ENCODE data around the gene SLC17A5.
"Not testable (repeated sequence)": the region's sequence is repeated elsewhere in the genome, so short reads cannot be mapped to it uniquely, and the experiment has no call there.

SLC17A5 gene

GRCh38 chr6:73665686-73666319 is 12.0 kb upstream of the SLC17A5 start:
- no peak for DNase-seq

- DNase-seq, result no peak
These were observed 10.9 kb upstream of the SLC17A5 start for GRCh38 chr6:73664701-73665100.

GRCh38 chr6:73657201-73657600 is 3.4 kb upstream of the SLC17A5 start:
- no peak for DNase-seq

- DNase-seq, result no peak
These were observed 2.8 kb upstream of the SLC17A5 start for GRCh38 chr6:73656531-73657145.

GRCh38 chr6:73655341-73655917 is 1.6 kb upstream of the SLC17A5 start:
- no peak for DNase-seq

GRCh38 chr6:73652637-73653570 is 888 bp downstream of the SLC17A5 start:
- peak; percentile 87 for DNase-seq

- DNase-seq, result no peak
These were observed 4.0 kb downstream of the SLC17A5 start for GRCh38 chr6:73649783-73650182.

GRCh38 chr6:73648166-73648565 is 5.6 kb downstream of the SLC17A5 start:
- no peak for DNase-seq

GRCh38 chr6:73644941-73645591 is 8.7 kb downstream of the SLC17A5 start:
- no peak for DNase-seq

- no peak for DNase-seq
These were observed 9.8 kb downstream of the SLC17A5 start for GRCh38 chr6:73644030-73644429.

- no peak for DNase-seq
These were observed 11.3 kb downstream of the SLC17A5 start for GRCh38 chr6:73642530-73642929.

GRCh38 chr6:73640179-73640750 is 13.5 kb downstream of the SLC17A5 start:
- no peak for DNase-seq

GRCh38 chr6:73639040-73639439 is 14.8 kb downstream of the SLC17A5 start:
- no peak for DNase-seq

GRCh38 chr6:73637404-73637803 is 16.4 kb downstream of the SLC17A5 start:
- no peak for DNase-seq

GRCh38 chr6:73636048-73636447 is 17.7 kb downstream of the SLC17A5 start:
- no peak for DNase-seq

GRCh38 chr6:73632346-73632745 is 21.4 kb downstream of the SLC17A5 start:
- DNase-seq, result no peak

- no peak for DNase-seq
These were observed 21.9 kb downstream of the SLC17A5 start for GRCh38 chr6:73631849-73632248.

- DNase-seq, result no peak
These were observed 23.4 kb downstream of the SLC17A5 start for GRCh38 chr6:73630401-73630800.

GRCh38 chr6:73624896-73625295 is 28.9 kb downstream of the SLC17A5 start:
- DNase-seq, result no peak

- DNase-seq, result not testable (repeated sequence)
These were observed 30.3 kb downstream of the SLC17A5 start for GRCh38 chr6:73623480-73623879.

GRCh38 chr6:73618082-73618481 is 35.7 kb downstream of the SLC17A5 start:
- not testable (repeated sequence) for DNase-seq

- no peak for DNase-seq
These were observed 39.0 kb downstream of the SLC17A5 start for GRCh38 chr6:73614802-73615201.

All from activated effector memory CD4-positive, alpha-beta T cell treated with anti-CD3 and anti-CD28 coated beads, Interleukin-2, amount 50 U/mL, for 16 hours (primary cell).